Measurements from ENCODE around the gene FHIT.

DNA sequence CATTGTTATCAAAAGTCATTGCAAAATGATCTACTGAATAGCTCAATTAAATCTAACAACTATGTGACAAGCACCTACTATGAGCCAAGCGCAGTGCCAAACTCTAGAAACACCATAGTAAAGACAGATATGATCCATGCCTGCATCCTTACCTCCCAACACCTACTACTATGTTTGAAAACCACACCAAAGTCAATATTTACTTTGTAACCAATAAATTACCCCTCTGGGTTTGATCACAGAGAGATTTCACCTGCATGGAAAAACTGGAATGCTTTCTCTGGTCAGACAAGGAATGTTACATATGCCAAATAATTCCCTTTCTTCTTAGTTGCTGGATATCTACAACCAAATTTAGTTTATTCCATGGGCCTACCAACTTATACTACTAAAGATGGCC is 422.2 kb downstream of the FHIT start:
- no peak for TF ChIP-seq POLR2AphosphoS5 (IDR thresholded peaks at IDR 0.05; ENCODE audit: low read depth, low read length)
- TF ChIP-seq POLR2A (IDR thresholded peaks at IDR 0.05; ENCODE audit: low read depth, low read length): no peak

Data from GM12892 (cell line).